HG02870 (cell line): Measurements from ENCODE around the gene KCNJ6.
"Not testable (repeated sequence)": the region's sequence is repeated elsewhere in the genome, so short reads cannot be mapped to it uniquely, and the experiment has no call there.

ENCODE experiments used
- ATAC-seq: cut with Tn5 transposase; IDR thresholded peaks from one replicate; pipeline ENCODE4 v1.9.1; 2021; ENCODE audit warnings: mild to moderate bottlenecking, moderate library complexity; ENCODE audit not compliant: unreplicated experiment

KCNJ6 gene

GRCh38 chr21:37686991-37687810, 229.1 kb downstream of the KCNJ6 start:
- no peak for ATAC-seq

- ATAC-seq: no peak
These were observed 231.7 kb downstream of the KCNJ6 start for GRCh38 chr21:37684547-37684946.

DNA sequence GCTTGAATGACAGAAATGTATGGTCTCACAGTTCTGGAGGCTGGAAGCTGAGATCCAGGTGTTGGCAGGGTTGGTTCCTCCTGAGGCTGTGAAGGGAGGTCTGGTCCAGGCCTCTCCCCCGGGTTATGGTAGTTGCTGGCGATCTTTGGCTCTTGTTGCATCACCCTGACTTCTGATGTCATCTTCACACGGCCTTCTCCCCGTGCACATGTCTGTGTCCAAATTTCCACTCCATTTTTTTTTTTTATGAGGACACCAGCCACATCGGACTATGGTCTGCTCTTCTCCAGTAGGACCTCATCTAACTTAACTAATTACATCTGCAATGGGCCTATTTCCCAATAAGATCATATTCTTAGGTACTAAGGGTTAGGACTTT, 232.2 kb downstream of the KCNJ6 start:
- ATAC-seq: no peak

DNA sequence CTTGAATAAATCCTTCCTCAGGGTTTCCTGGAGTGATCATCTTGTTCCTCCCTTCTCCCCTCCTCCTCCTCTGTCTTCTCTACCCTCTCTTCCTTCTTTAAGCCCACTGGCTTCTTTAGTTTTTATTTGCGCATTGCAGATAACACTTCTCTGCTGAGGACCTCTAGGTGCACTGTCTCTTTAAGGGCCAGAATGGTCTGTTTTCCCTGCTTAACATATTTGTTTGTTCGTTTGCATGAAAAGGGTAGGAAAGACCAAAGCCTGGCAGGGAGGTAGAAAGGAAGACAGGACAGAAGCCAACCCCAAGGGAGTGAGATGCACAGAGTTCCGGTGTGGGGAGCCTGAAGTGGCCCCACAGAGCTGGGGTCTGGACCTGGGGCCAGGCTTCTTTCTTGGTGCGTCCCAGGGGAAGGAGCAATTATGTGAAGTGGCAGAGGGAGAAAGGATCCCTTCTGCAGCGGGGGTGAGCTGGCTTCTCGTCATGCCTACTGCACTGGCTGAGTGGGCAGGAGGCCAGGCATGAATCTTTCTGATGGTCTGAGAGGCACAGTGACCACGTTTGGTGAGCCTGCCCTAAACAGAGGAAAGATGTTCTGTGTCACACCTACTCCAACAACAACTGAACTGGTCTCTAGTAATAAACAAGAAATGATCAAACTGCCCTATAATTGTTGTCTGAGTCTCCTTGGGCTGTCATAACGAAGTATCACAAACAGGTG, 232.7 kb downstream of the KCNJ6 start:
- ATAC-seq: no peak

DNA sequence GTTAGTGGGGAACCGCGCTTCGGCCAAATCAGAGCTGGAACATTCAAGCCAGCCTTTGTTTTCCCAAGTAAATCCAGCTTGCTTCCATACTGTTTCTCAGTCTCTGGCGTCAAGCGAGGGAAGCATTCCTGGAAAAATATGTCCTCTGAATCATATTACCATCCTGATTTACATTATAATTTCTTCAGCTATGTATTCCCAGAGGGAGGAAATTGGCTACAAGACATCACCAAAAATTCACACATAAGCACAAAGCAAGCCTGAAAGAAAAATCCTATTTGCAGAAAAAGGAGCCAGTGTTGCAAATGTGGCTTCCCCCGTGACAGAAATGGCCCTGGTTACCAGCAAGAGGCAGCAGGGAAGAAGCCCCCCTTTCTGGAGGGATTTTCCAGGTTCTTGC, 233.3 kb downstream of the KCNJ6 start:
- ATAC-seq: no peak

DNA sequence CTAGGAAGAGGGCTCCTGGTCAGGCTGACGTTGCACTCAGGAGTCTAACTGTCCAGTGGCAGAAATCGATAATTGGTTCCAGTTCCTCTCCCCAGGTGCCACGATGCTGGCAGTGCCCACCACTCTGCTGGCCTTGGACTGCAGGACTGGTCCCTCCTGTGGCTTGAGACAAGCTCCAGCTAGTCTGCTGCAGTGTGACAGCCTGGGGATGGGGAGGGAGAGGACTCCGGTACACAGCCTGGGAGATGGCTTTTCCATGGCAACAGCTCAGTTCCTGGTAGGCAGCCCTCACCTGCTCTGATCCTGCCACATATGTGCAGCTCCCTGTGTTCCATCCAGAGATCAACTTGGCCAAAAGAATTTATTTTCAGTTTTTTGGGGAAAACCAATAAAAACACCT, 239.3 kb downstream of the KCNJ6 start:
- ATAC-seq: no peak

- ATAC-seq: no peak
These were observed 241.0 kb downstream of the KCNJ6 start for GRCh38 chr21:37675202-37675801.

GRCh38 chr21:37673801-37674575, 242.3 kb downstream of the KCNJ6 start:
- ATAC-seq: no peak

DNA sequence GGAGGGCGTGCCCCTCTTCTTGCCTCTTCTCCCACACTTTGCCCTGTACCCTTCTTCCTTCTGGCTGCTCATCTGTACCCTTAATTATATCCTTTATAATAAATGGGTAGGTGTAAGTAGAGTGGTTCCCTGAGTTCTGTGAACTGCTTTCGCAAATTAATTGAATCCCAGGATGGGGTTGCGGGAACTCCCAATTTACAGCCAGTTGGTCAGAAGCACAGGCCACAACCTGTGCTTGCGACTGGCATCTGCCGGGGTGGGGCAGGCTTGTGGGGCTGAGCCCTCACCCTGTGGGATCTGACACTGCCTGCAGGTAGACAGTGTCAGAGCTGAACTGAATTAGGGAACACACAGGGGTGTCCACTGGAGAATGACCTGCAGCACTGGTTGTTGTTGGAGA, 244.9 kb downstream of the KCNJ6 start:
- no peak for ATAC-seq

- no peak for ATAC-seq
These were observed 245.4 kb downstream of the KCNJ6 start for GRCh38 chr21:37670883-37671282.

GRCh38 chr21:37669249-37669648, 247.0 kb downstream of the KCNJ6 start:
- ATAC-seq: no peak

DNA sequence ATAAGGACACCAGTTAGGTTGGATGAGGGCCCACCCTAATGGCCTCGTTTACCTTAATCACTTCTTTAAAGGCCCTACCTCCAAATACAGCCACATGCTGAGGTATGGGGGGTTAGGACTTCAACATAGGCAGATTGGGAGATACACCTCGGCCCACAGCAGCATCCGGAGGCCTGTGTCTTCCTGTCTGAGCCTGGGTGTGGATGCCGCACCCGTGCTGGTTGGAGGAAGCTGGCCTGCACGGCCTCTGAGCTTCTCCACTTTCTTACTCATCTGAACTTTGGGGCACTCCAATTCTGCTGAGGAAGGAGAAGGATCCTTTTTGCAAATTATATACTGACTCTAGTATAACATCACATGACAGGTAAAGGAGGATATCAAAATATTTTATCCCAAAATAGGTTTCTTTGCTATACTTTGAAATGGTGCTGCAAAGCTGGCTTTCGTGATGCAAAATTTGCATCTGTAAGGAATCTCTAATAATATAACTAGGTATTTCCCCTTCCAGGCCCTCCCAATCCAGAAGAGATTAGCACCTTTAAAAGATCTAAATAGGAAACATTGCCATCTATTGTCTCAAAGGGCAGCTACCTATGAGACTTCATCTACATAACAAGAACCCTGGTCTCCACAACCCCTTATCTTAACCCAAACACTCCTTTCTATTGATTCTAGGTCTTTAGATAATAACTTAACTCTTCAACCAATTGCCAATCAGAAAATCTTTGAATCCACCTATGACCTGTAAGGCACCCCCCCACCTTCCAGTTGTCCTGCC, 247.6 kb downstream of the KCNJ6 start:
- no peak for ATAC-seq

DNA sequence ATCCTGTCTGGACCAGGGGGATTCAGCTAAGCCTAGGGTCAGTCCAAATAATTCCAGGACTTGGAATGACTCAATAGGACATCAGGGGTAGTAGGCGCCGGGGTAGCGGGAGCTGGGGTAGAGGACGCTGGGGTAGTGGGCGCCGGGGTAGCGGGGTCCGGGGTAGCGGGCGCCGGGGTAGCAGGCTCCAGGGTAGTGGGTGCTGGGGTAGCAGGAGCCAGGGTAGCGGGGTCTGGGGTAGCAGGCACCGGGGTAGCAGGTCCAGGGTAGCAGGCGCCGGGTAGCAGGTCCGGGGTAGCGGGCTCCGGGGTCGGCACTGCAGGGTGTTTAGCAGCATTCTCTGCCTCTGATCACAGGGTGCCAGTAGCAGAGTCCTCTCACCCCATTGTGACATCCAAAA, 248.9 kb downstream of the KCNJ6 start:
- ATAC-seq: no peak

GRCh38 chr21:37665230-37666024, 250.8 kb downstream of the KCNJ6 start:
- ATAC-seq: no peak

- ATAC-seq: not testable (repeated sequence)
These were observed 254.0 kb downstream of the KCNJ6 start for GRCh38 chr21:37662227-37662626.

- ATAC-seq: no peak
These were observed 255.5 kb downstream of the KCNJ6 start for GRCh38 chr21:37660709-37661108.

GRCh38 chr21:37659874-37660273, 256.4 kb downstream of the KCNJ6 start:
- ATAC-seq: no peak

- no peak for ATAC-seq
These were observed 257.3 kb downstream of the KCNJ6 start for GRCh38 chr21:37658817-37659458.

DNA sequence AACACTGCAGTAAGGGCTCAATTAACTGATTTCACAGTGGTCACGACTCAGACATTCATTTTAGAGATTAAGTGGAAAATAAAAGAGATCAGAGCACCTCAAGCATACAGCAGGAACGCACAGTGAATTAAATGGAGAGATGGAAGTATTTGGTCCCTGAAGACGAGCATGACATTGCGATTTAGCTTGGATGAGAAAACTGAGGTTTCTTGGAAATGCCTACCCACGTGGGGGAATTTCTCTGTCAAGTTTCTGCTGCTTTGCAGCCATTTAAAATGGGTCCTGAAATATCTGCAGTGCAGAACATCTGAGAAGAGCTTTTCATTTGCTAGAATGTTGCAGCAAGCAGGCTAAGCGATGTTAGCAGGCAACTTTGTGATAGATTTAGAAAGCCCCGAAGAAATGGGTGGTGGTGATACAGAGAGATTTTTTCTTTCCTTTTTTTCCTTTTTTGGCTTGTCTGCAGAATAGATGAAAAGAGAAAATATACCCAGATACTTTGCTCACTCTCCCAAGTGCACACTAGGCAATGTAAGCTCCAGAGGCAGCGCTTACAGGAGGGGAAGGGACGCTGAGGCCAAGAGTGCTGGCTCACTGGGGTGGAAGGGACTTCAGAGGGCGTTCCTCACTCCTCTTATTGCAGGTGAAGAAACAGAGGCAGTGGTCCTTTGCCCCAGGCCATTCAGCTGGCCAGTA, 258.0 kb downstream of the KCNJ6 start:
- no peak for ATAC-seq
